ENCODE measurements around the gene KRT71.
"Not testable (repeated sequence)": the region's sequence is repeated elsewhere in the genome, so short reads cannot be mapped to it uniquely, and the experiment has no call there.

DNA sequence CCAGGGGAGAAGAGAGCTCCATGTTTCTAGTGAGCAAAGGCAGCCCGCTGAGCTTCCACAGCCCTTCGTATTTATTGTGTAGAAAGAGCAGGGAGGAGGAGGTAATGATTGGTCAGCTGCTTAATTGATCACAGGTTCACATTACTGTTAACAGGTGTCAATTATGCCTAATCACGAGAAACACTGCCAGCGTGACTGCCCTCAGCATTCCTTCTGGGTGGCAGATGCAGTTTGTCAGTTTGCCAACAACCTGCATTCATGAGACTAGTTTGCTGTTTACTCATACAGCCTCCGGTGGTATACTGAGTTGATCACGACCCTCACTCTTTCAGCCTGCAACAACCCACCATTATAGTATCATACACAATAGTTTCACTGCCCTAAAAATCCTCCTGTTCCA is 52.4 kb downstream of the KRT71 start:
- TF ChIP-seq, protein P1, sequence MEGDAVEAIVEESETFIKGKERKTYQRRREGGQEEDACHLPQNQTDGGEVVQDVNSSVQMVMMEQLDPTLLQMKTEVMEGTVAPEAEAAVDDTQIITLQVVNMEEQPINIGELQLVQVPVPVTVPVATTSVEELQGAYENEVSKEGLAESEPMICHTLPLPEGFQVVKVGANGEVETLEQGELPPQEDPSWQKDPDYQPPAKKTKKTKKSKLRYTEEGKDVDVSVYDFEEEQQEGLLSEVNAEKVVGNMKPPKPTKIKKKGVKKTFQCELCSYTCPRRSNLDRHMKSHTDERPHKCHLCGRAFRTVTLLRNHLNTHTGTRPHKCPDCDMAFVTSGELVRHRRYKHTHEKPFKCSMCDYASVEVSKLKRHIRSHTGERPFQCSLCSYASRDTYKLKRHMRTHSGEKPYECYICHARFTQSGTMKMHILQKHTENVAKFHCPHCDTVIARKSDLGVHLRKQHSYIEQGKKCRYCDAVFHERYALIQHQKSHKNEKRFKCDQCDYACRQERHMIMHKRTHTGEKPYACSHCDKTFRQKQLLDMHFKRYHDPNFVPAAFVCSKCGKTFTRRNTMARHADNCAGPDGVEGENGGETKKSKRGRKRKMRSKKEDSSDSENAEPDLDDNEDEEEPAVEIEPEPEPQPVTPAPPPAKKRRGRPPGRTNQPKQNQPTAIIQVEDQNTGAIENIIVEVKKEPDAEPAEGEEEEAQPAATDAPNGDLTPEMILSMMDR (IDR thresholded peaks at IDR 0.05), result not testable (repeated sequence)
- not testable (repeated sequence) for TF ChIP-seq POLR2A (IDR thresholded peaks at IDR 0.05)
